Measurements from ENCODE around the gene PRKCE. TPM values are rescaled to one million over a fixed set of nuclear protein-coding genes. Genes with fewer than 3 reads are reported as not detected.

The PRKCE gene
- total and polyA plus RNA-seq, 2 experiments from 2014 or later = 0.94 to 1.2 TPM

GRCh38 chr2:45612731-45613130, 38.7 kb upstream of the PRKCE start:
- H3K79me2 ChIP-seq (replicated peaks; ENCODE audit: insufficient read depth) = peaks cover 23% of the 10 kb centered on the region
- H3K9me3 Mint-ChIP-seq = no peaks in the 10 kb centered on the region
- no peak for ATAC-seq
- peaks cover 35% of the 10 kb centered on the region for H3K4me1 Mint-ChIP-seq
- H3K27ac ChIP-seq (ENCODE audit: low read depth) = no peak overlapping the region
- TF ChIP-seq ZNF462 (CRISPR knock-in tag; IDR thresholded peaks at IDR 0.05) (no peak), EZH2 (IDR thresholded peaks at IDR 0.05; ENCODE audit: low read depth, unreplicated experiment) (no peak), JUNB (IDR thresholded peaks at IDR 0.05; ENCODE audit: unreplicated experiment) (no peak), REST (IDR thresholded peaks at IDR 0.05; ENCODE audit: unreplicated experiment) (no peak), POLR2AphosphoS5 (IDR thresholded peaks at IDR 0.05; ENCODE audit: low read depth) (no peak), STAT1 (IDR thresholded peaks at IDR 0.05; ENCODE audit: unreplicated experiment) (no peak), NANOG (IDR thresholded peaks at IDR 0.05; ENCODE audit: borderline replicate concordance) (no peak)
- H3K27me3 ChIP-seq (ENCODE audit: insufficient read depth) = no peaks in the 10 kb centered on the region
- H2AFZ ChIP-seq = no peak overlapping the region
- no peaks in the 10 kb centered on the region for H3K36me3 Mint-ChIP-seq (ENCODE audit: low read depth)
- DNase-seq (ENCODE audit: low spot score) = no peak
- no peak overlapping the region for H3K4me2 ChIP-seq
- H3K4me3 Mint-ChIP-seq = no peak overlapping the region
- peaks cover 9% of the 10 kb centered on the region for H3K27me3 Mint-ChIP-seq (ENCODE audit: insufficient read depth, low read depth, poor library complexity)
- no peaks in the 10 kb centered on the region for H3K9me2 ChIP-seq (ENCODE audit: insufficient read depth)
- H3K36me3 ChIP-seq (ENCODE audit: insufficient read depth) = no peaks in the 10 kb centered on the region
- no peaks in the 10 kb centered on the region for H4K20me1 ChIP-seq (replicated peaks; ENCODE audit: insufficient read depth)
- H3F3A ChIP-seq (replicated peaks; ENCODE audit: low read depth) = no peaks in the 10 kb centered on the region
- no peak overlapping the region for H3K4me3 ChIP-seq
- H3K4me1 ChIP-seq (ENCODE audit: insufficient read depth) = no peaks in the 10 kb centered on the region
- no peak overlapping the region for H3K27ac Mint-ChIP-seq
